ENCODE data around the gene TRIM7. TPM values are rescaled to one million over a fixed set of nuclear protein-coding genes. Genes with fewer than 3 reads are reported as not detected.

The TRIM7 gene
- total and polyA plus RNA-seq, 9 of the 15 experiments (the other 6 are each of a cell fraction or from before 2014, with no cell fraction given) = 2.6 to 14.9 (median 8.9) TPM

DNA sequence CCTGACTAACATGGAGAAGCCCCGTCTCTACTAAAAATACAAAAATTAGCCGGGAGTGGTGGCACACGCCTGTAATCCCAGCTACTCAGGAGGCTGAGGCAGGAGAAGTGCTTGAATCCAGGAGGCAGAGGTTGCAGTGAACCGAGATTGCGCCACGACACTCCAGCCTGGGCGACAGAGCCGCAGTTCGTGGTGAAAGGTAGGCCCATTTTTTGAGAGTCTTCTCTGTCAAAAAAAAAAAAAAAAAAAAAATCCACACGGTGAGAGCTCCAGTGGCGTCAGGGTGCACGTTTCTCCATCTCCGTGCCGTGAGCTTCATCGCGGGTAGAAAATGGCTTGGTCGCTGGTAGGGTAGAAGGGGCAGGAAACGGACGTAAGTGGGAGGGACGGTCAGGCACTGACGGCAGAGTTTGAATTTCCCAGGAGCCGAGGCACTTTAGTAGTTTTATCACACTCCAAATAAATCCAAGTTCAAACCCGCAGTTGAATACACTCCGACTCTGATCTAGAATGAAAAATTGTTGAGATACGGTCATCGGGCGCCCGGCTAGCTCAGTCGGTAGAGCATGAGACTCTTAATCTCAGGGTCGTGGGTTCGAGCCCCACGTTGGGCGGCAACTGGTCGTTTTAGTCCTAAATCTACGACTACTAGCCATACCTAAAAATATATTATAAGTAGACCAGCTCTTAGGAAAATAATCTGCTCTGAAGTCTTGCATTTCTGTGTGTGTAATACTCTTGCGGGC is 2.4 kb upstream of the TRIM7 start (continued):
- TF ChIP-seq, protein P1, sequence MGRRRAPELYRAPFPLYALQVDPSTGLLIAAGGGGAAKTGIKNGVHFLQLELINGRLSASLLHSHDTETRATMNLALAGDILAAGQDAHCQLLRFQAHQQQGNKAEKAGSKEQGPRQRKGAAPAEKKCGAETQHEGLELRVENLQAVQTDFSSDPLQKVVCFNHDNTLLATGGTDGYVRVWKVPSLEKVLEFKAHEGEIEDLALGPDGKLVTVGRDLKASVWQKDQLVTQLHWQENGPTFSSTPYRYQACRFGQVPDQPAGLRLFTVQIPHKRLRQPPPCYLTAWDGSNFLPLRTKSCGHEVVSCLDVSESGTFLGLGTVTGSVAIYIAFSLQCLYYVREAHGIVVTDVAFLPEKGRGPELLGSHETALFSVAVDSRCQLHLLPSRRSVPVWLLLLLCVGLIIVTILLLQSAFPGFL (CRISPR knock-in tag; IDR thresholded peaks at IDR 0.05) = no peak
- TF ChIP-seq TEAD1 (CRISPR knock-in tag; IDR thresholded peaks at IDR 0.05) (no peak; a peak in 3 of 4 replicates), ZNF668 (CRISPR knock-in tag; IDR thresholded peaks at IDR 0.05) (no peak), TAF7 (tag; IDR thresholded peaks at IDR 0.05) (no peak), TCF7L2 (IDR thresholded peaks at IDR 0.05; ENCODE audit: low read depth, low read length) (no peak), KDM2B (CRISPR knock-in tag; IDR thresholded peaks at IDR 0.05) (no peak), HIVEP1 (CRISPR knock-in tag; IDR thresholded peaks at IDR 0.05) (no peak), FOS (IDR thresholded peaks at IDR 0.05; ENCODE audit: extremely low read depth, insufficient read length) (no peak), POLR2AphosphoS5 (IDR thresholded peaks at IDR 0.05; ENCODE audit: control insufficient read depth, insufficient read depth, low read depth, low read length) (no peak), U2AF1 (optimal IDR thresholded peaks at IDR 0.05; ENCODE audit: low read depth, low read length) (no peak), YBX1 (IDR thresholded peaks at IDR 0.05) (no peak), GATAD2B (IDR thresholded peaks at IDR 0.05; ENCODE audit: borderline replicate concordance) (peak; percentile 60; the same call in 1 of the 2 replicates), ATF2 (CRISPR knock-in tag; IDR thresholded peaks at IDR 0.05) (no peak), CREM (IDR thresholded peaks at IDR 0.05; ENCODE audit: low read depth) (peak; percentile 62), RCOR1 (IDR thresholded peaks at IDR 0.05; ENCODE audit: borderline replicate concordance in 1 of 2, low read depth in 2 of 2, low read length in 2 of 2) (no peak; a peak in 1 of 4 replicates), ZNF551 (CRISPR knock-in tag; IDR thresholded peaks at IDR 0.05) (no peak), PTBP1 (IDR thresholded peaks at IDR 0.05; ENCODE audit: low read depth, low read length) (no peak), ZNF239 (CRISPR knock-in tag; IDR thresholded peaks at IDR 0.05) (no peak), HDAC8 (tag; IDR thresholded peaks at IDR 0.05) (no peak)
- TF ChIP-seq, protein P2, sequence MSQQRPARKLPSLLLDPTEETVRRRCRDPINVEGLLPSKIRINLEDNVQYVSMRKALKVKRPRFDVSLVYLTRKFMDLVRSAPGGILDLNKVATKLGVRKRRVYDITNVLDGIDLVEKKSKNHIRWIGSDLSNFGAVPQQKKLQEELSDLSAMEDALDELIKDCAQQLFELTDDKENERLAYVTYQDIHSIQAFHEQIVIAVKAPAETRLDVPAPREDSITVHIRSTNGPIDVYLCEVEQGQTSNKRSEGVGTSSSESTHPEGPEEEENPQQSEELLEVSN (IDR thresholded peaks at IDR 0.05; ENCODE audit: borderline replicate concordance in 1 of 2, extremely low read depth in 1 of 2, insufficient read depth in 1 of 2, insufficient read length in 1 of 2, low read depth in 1 of 2, low read length in 1 of 2, poor library complexity in 1 of 2, severe bottlenecking in 1 of 2) = no peak
- TF ChIP-seq, protein P3, sequence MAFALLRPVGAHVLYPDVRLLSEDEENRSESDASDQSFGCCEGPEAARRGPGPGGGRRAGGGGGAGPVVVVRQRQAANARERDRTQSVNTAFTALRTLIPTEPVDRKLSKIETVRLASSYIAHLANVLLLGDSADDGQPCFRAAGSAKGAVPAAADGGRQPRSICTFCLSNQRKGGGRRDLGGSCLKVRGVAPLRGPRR (CRISPR knock-in tag; IDR thresholded peaks at IDR 0.05) = no peak
- TF ChIP-seq, protein P4, sequence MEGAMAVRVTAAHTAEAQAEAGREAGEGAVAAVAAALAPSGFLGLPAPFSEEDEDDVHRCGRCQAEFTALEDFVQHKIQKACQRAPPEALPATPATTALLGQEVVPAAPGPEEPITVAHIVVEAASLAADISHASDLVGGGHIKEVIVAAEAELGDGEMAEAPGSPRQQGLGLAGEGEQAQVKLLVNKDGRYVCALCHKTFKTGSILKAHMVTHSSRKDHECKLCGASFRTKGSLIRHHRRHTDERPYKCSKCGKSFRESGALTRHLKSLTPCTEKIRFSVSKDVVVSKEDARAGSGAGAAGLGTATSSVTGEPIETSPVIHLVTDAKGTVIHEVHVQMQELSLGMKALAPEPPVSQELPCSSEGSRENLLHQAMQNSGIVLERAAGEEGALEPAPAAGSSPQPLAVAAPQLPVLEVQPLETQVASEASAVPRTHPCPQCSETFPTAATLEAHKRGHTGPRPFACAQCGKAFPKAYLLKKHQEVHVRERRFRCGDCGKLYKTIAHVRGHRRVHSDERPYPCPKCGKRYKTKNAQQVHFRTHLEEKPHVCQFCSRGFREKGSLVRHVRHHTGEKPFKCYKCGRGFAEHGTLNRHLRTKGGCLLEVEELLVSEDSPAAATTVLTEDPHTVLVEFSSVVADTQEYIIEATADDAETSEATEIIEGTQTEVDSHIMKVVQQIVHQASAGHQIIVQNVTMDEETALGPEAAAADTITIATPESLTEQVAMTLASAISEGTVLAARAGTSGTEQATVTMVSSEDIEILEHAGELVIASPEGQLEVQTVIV (CRISPR knock-in tag; IDR thresholded peaks at IDR 0.05; ENCODE audit: borderline replicate concordance) = no peak
